Daoy (cell line): ENCODE results near the gene RMND5B. TPM values are rescaled to one million over a fixed set of nuclear protein-coding genes. Genes with fewer than 3 reads are reported as not detected.

Experiments used
- DNase-seq: peaks from one replicate; pipeline ENCODE4 v3.0.0-alpha.2; 2015; ENCODE audit warnings: low read depth
- total RNA-seq: library from RNA; depleted of rRNA; stranded (reverse); fragments of >200 nt; shearing (Covaris generic); gene quantifications from 2 replicates; pipeline ENCODE4 v1.2.3, GENCODE V29; 2014

The RMND5B gene
- total RNA-seq, 1 experiment from 2014 or later: 34.8 TPM

DNA sequence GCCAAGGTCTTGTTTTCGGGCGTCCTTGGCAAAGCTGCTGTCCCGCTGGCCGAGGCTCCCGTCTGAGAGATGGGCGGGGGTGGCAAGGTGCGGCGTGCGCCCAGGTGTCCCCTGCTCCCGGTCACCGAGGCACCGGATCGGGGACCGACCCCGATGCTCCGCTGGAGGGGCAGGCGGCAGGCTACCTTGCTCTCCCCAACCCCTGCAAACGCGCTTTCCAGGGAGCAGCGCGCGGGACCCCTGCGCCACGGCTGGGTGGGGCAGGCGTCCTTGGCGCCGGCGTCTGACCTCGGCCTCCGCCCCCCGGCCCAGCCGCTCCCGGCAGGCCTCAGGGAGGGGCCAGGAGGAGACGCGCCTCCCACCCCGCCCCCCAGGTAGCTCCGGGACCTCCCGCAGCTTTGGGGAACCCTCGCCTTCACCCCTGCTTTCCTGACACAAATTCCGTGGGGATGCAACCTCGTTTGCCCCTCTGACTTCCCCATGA is 16.9 kb upstream of the RMND5B start:
- DNase-seq: peak; percentile 35

DNA sequence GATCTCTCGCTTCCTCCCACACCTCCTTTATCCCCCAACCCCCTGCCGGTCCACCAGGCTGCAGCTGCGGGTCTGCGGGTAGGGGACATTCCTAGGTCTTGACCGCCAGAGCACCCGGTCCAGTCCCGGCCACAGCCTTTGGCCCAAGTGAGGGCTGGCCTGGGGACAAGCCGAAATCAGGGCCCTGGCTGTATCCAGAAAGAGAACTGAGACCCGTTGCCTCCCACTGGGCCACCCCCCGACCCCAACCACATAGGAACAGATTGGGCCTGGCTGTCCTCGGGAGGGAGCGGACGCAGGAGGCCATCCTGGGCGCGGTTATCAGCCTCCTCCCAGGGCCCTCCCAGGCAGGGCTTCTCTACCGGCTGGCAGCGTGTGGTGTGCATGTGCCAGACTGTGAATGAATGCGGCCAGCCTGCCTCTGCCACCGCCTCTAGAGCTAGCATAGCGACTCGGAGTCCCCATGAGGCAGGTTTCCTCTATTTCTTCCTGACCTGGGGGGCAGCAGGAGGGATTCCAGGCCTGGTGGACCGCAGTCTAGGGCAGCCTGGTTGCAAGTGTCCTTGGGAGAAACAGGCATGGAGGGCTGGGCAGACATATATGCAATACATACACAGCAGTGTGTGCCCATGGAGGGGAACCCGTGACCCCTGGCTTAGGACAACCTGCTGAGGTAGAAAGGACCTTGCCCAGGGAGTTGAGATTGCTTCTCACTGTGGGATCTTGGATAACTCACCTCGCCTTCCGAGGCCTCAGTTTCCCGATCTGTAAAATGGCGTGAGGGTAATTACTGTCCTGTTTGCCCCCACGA is 16.3 kb upstream of the RMND5B start:
- DNase-seq: peak; percentile 71

GRCh38 chr5:178115136-178115813 is 15.5 kb upstream of the RMND5B start:
- DNase-seq: no peak

DNA sequence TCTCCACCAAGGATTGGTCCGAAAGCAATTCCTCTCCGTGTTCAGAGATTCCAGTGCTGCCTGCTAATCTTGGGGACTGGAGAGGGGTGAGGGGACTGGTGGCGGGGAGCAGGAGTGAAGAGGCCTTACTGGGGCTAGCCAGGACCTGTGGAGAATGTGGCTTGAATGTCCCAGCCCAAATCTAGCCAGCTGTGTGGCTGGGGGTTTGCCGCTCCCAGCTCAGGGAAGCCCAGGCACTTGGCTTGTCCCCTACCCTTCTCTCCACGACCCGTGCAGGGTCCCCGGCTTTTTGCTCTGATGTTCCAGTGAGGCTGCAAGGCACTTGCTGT is 15.0 kb upstream of the RMND5B start:
- DNase-seq: no peak

DNA sequence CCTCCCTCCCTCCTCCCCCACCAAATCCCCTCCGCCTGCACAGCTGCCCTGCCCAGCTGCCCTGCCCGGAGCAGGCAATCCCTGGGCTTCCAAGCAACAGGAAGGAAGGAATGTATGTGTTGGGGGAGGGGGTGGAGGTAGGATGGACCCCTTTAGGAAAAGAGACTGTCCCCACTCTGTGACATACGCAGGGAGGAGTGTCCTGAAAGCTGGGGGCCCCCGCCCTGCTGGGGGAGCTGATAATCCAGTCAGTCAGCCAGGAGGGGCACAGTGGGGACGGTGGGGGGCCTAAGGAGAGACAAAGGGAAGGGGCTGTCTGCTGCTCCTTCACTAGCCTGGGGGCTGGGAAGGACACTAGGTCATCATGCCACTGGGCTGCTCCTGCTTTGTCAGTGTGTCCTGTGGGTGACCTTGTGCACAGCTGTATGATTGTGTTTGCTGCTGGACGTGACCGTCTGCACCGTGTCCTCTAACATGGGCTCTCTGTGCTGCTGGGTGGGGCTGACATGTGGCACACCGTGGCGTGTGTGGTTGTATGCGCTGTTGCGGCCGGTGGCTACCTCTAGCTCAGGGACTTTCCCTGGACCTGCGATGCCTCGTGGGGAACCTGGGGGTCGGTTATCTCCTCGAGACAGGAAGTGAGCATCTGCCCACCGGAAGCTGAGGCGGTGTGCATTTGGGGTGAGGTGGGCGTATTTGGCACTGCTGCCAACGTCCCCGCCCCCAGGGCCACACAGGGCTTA is 14.5 kb upstream of the RMND5B start:
- peak; percentile 72 for DNase-seq

GRCh38 chr5:178117923-178118701 is 12.7 kb upstream of the RMND5B start:
- DNase-seq: no peak

DNA sequence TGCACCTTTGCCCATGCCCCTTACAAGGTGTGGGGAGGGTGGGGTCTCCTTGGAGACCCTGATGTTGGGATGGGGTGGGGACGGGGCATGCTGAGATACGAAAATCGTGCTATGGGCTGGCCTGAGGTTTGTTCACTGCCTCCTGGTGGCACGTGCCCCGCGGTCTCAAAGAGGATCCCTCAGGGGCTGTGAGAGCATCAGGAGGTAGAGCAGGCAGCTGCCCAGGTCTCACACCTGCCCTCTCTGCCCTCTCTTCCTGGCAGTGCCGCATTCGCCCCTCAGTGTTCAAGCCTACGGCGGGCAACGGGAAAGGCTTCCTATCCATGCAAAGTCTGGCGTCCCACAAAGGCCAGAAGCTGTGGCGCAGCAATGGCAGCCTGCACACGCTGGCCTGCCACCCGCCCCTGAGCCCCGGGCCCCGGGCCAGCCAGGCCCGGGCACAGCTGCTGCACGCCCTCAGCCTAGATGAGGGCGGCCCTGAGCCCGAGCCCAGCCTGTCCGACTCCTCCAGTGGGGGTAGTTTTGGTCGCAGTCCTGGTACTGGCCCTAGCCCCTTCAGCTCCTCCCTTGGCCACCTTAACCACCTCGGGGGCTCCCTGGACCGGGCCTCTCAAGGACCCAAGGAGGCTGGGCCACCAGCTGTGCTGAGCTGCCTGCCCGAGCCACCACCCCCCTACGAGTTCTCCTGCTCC is 10.8 kb upstream of the RMND5B start:
- no peak for DNase-seq

GRCh38 chr5:178120607-178121357 is 10.0 kb upstream of the RMND5B start:
- peak; percentile 91 for DNase-seq

DNA sequence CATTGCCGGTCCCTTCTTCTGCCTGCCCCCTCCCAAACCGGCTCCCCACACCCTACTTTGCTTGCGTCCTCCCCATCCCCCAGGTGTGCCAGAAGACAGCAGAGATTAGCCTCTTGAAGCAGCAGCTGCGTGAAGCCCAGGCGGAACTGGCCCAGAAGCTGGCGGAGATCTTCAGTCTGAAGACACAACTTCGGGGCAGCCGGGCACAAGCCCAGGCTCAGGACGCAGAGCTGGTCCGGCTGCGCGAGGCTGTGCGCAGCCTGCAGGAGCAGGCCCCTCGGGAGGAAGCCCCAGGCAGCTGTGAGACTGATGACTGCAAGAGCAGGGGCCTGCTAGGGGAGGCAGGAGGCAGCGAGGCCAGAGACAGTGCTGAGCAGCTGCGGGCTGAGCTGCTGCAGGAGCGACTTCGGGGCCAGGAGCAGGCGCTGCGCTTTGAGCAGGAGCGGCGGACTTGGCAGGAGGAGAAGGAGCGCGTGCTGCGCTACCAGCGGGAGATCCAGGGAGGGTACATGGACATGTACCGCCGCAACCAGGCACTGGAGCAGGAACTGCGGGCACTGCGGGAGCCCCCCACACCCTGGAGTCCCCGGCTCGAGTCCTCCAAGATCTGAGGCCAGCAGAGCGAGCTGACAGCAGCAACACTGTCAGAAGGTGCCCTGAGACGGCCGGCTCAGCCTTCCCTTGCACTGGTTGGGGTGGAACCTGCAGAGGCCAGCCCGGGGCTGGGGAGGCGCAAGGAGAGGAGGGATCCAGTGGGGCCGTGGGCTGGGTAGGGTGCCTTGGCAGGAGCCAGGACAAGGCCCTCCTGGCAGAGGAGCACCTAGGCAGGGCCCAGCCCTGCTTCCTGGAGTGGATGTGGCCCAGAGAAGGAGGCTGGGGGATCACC is 9.2 kb upstream of the RMND5B start:
- no peak for DNase-seq

DNA sequence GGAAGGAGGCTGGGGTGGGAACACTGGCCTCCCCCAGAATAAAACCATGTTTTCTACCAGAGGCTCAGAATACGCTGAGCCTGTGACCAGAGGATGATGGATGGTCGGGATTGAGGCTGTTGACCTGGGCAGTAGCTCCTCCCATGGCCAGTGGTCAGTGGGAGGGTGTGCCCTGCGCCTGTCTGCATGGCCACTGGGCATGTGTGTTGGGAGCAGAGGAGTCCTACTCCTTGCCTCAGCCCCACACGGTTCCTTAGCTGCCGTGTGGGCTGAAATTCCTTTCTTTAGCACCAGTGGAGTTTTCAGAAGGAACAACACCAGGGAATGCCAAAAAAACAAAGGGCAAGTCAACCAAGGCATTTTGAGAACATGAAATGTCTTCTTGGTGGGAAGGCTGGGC is 8.5 kb upstream of the RMND5B start:
- no peak for DNase-seq

DNA sequence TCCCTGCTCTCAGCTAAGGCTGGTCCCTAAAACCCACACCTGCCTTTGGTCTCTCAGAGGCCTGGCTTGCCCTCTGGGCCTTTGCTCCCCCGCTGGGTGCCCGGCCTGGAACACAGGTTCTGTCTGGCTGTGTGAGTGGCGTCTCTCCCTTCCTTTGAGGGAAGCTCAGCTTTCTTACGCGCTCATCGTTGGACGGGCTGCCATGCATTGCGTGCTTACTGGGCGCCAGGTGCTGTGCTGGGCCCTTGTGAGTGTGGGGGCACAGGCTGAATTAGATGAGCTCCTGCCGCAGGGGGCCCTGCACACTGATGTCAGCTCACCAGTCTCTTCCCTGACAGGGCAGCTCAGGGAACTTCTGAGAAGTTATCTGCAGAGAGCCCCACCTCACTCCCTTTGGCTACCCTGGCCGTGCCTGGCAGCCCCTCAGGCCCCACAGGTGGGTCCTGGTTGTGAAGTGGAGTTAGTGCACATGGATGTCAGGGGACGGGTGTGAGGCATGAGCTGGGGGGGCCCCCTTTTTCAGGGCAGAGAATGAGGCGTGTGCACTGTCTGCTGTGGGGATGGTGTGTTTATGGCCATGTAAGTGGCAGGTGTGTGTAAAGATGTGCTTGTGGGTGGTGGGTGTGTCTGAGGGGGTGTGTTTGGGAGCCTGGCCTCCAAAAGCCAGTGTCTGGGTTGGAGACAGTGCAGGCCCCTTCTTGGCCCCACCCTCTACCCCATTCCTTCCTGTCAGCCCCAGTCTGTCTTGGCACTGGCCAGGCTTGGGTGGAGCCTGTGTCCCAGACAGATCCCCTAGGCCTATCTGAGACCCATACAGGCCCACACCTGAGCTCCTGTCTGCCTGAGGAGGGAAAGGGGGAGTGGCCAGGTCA is 7.5 kb upstream of the RMND5B start:
- DNase-seq: no peak

GRCh38 chr5:178123966-178124925 is 6.6 kb upstream of the RMND5B start:
- DNase-seq: no peak

DNA sequence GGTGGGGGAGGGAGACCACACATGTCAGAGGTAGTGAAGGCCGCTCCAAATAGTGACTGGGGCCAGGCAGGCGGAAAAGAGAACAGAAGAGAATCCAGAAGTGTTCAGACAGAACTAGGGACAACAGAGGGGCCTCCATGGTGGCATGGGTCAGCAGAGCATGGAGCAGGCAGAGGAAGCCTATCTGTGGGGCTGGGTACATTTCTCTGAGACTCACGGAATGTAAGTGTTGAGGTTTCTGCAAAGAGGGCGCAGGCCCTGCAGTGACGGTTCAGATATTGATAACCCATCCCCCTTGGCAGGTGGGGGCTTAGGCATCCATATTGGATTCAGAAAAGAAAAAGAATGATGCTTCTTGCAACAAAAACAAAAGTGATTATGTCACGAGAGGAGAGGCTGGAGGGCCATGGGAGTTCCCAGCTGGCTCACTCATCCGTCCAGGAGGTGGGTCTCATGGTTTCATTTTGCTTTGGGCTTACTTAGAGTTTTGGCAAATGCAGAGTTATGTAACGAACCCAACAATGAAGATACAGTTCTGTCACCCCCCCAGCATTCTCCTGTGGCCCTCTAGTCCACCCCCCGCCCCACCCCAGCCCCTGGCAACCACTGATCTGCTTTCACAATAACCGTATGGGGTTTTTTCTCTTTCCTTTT is 5.4 kb upstream of the RMND5B start:
- DNase-seq: peak; percentile 4

DNA sequence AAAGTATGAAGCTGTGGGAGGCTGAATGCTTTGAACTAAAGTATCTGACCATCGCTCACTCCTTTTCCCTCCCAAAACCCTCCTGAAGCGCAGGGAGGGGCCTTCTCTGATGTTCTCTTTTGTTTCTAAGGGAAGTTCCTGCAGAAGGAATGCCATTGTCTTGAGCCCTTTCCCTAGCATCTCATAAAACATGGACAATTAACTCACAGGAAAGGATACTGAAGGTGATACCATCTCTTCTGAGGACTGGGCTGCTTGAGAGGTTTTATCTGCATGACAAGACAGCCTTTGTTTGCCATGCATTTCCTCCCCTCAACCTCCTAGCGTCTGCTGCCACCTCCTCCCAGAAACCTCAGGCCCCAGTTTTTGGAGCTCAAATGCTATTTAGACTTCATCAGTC is 4.3 kb upstream of the RMND5B start:
- DNase-seq: no peak

DNA sequence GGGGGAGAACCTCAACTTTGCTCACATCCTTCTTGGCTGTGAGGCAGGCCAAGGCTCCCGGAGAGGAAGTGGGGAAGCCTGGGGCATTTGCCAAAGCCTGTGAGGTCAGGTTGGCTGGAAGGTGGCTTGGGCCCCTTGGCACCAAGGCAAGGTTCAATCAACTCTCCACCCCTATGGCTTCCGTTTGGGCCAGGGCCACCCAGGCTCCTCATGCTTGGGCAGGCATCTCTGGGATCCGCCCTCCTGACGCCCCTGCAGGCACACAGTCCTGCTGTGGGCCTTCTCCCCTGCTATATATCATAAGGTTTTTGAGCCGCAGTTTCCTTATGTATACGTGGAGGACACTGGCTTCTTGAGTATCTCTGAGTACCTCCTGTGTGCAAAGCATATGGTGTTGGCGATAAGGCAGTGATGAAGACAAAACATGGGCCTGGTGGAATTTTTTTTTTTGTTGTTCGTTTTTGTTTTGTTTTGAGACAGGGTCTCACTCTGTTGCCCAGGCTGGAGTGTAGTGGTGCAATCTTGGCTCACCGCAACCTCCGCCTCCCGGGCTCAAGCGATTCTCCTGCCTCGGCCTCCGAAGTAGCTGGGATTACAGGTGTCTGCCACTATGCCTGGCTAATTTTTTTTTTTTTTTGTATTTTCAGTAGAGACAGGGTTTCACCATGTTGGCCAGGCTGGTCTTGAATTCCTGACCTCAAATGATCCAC is 3.4 kb upstream of the RMND5B start:
- peak; percentile 27 for DNase-seq

DNA sequence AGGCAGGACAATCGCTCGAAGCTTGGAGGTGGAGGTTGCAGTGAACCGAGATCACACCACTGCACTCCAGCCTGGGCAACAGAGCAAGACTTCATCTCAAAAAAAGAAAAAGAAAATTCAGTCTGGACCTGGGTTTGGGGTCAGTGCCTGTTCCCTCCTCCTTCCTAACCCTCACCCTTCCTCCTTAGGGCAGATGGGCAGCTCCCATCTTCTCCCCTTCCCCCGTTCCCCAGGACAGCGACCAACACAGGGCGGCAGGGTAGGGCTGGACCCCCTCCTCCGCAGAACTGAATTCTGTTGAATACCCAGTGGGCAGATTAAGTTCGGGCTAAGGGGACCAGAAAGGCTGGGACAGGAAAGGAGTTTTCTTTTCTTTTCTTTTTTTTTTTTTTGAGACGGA is 1.5 kb upstream of the RMND5B start:
- peak; percentile 1 for DNase-seq
